HAP-1 (cell line): ENCODE measurements around the gene EFNA1.

Source experiments
- DNase-seq, 2 experiments: peaks; one replicate each; pipeline ENCODE4 v3.0.0-alpha.2; 2016 to 2020; ENCODE audit warnings: low spot score in 2 of 2
- H3K27me3 ChIP-seq: fragments of 250-450 bp; sonication (Bioruptor Pico); 2 replicates; pipeline ENCODE4 v1.5.1; 2020; ENCODE audit warnings: low read depth, mild to moderate bottlenecking, moderate library complexity
- H3K36me3 ChIP-seq: fragments of 250-450 bp; sonication (Bioruptor Pico); replicated peaks from 2 replicates; pipeline ENCODE4 v1.5.1; 2020; ENCODE audit warnings: mild to moderate bottlenecking
- H3K4me1 ChIP-seq: fragments of 250-450 bp; sonication (Bioruptor Pico); 2 replicates; pipeline ENCODE4 v1.5.1; 2020; ENCODE audit warnings: mild to moderate bottlenecking
- H3K4me3 ChIP-seq: fragments of 250-450 bp; sonication (Bioruptor Pico); 2 replicates; pipeline ENCODE4 v1.5.1; 2020; ENCODE audit warnings: mild to moderate bottlenecking, moderate library complexity
- H3K9me3 ChIP-seq: fragments of 250-450 bp; sonication (Bioruptor Pico); 2 replicates; pipeline ENCODE4 v1.5.1; 2020; ENCODE audit warnings: mild to moderate bottlenecking, moderate library complexity
- in situ Hi-C: fragments of 300-500 bp; cut with MboI; formaldehyde crosslinking; loops from 3 replicates; pipeline ENCODE4 v1.14.3; 2020; ENCODE audit warnings: low sequenced_read_pairs, inconsistent platforms, mixed read lengths

EFNA1 gene

DNA sequence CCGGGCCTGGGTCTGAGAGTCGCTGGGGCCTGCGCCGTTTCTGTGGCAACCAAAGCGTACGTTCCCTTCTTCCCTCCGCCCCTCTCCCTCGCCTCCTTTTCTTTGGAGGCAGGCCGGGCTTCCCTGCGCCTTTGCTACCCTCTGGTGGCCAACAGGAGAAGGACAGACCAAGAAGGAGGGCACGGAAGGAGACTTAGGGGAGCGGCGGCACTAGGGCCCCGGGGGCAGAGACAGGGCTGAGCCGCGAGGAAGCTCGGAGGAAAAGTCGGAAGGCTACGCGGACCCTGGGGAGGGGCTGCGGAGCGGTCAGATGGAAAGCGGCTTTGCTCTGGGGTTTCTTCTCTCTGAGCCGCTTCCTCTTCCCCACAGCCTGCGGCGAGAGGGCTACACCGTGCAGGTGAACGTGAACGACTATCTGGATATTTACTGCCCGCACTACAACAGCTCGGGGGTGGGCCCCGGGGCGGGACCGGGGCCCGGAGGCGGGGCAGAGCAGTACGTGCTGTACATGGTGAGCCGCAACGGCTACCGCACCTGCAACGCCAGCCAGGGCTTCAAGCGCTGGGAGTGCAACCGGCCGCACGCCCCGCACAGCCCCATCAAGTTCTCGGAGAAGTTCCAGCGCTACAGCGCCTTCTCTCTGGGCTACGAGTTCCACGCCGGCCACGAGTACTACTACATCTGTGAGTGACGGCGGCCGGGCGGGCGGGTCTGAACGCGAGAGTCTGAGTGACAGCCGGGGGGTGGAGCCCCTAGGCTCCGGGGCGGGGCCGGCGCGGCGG lies 42.8 kb upstream of the EFNA1 start:
- H3K4me3 ChIP-seq: peak overlapping the region; percentile 66
- peak; percentile 94 to 97 for DNase-seq
- no peaks in the 10 kb centered on the region; the same call in 1 of the 2 replicates for H3K36me3 ChIP-seq
- in situ Hi-C loops: loop anchor here (5.0 to 10.0 kb wide), 2 partner anchors 38 to 60 kb away; no protein-coding TSS in a partner anchor
- H3K4me1 ChIP-seq: peaks cover 17% of the 10 kb centered on the region
- no peaks in the 10 kb centered on the region for H3K27me3 ChIP-seq
- no peaks in the 10 kb centered on the region for H3K9me3 ChIP-seq

DNA sequence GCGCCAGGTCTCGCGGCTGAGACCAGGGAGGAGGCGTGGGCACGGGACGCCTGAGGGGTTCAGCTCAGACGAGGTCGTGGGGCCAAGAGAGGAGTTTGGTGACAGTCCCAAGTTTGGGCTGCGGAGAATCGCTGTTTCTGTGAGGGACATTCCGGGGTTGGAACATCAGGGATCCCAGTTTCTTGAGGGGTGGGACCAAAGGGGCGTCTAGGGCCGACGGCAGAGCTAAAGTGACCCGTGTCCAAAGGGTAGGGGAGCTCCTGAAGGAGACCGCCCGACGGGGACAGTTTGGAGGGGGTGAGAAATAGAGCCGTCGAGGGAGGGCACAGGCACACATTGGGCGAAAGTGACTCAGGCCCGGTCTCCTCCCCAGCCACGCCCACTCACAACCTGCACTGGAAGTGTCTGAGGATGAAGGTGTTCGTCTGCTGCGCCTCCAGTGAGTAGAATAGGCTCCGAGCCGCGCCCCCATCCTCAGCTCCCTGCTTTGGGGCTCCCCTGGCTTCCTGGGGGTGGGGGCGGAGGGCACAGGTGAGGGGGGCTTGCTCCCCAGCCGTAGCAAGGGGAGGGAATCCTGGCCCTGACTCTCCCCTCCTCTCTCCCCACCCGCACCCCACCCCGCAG lies 42.1 kb upstream of the EFNA1 start:
- DNase-seq: peak in 1 of 2 experiments; percentile 70
- H3K4me1 ChIP-seq: peaks cover 17% of the 10 kb centered on the region
- no peaks in the 10 kb centered on the region for H3K9me3 ChIP-seq
- H3K4me3 ChIP-seq: peak overlapping the region; percentile 66
- H3K36me3 ChIP-seq: no peaks in the 10 kb centered on the region; the same call in 1 of the 2 replicates
- no peaks in the 10 kb centered on the region for H3K27me3 ChIP-seq
- in situ Hi-C loops: loop anchor here (10.0 kb wide), 1 partner anchor 61 kb away; no protein-coding TSS in a partner anchor

DNA sequence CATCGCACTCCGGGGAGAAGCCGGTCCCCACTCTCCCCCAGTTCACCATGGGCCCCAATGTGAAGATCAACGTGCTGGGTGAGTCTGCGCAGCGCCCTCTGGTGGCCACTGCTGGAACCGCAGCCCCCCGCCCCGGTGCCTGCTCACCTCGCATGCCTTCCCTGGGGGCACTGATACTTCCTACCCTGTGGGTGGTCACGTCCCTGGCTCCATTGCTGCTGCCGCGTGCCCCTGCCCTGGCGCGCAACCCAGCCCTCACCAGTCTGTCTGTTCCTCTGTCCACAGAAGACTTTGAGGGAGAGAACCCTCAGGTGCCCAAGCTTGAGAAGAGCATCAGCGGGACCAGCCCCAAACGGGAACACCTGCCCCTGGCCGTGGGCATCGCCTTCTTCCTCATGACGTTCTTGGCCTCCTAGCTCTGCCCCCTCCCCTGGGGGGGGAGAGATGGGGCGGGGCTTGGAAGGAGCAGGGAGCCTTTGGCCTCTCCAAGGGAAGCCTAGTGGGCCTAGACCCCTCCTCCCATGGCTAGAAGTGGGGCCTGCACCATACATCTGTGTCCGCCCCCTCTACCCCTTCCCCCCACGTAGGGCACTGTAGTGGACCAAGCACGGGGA lies 41.4 kb upstream of the EFNA1 start:
- H3K9me3 ChIP-seq: no peaks in the 10 kb centered on the region
- peak in 1 of 2 experiments; percentile 88 for DNase-seq
- H3K4me3 ChIP-seq: peak overlapping the region; percentile 66
- in situ Hi-C loops: loop anchor here (10.0 kb wide), 1 partner anchor 61 kb away; no protein-coding TSS in a partner anchor
- H3K36me3 ChIP-seq: no peaks in the 10 kb centered on the region; the same call in 1 of the 2 replicates
- H3K27me3 ChIP-seq: no peaks in the 10 kb centered on the region
- H3K4me1 ChIP-seq: peaks cover 15% of the 10 kb centered on the region

DNA sequence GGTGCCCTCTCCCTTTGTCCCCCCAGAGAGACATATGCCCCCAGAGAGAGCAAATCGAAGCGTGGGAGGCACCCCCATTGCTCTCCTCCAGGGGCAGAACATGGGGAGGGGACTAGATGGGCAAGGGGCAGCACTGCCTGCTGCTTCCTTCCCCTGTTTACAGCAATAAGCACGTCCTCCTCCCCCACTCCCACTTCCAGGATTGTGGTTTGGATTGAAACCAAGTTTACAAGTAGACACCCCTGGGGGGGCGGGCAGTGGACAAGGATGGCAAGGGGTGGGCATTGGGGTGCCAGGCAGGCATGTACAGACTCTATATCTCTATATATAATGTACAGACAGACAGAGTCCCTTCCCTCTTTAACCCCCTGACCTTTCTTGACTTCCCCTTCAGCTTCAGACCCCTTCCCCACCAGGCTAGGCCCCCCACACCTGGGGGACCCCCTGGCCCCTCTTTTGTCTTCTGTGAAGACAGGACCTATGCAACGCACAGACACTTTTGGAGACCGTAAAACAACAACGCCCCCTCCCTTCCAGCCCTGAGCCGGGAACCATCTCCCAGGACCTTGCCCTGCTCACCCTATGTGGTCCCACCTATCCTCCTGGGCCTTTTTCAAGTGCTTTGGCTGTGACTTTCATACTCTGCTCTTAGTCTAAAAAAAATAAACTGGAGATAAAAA lies 40.7 kb upstream of the EFNA1 start:
- in situ Hi-C loops: loop anchor here (10.0 kb wide), 1 partner anchor 62 kb away; no protein-coding TSS in a partner anchor
- Histone ChIP-seq H3K27me3 (no peaks in the 10 kb centered on the region), H3K4me3 (no peak overlapping the region), H3K36me3 (no peaks in the 10 kb centered on the region; the same call in 1 of the 2 replicates), H3K4me1 (peaks cover 15% of the 10 kb centered on the region), H3K9me3 (no peaks in the 10 kb centered on the region)
- no peak for DNase-seq

DNA sequence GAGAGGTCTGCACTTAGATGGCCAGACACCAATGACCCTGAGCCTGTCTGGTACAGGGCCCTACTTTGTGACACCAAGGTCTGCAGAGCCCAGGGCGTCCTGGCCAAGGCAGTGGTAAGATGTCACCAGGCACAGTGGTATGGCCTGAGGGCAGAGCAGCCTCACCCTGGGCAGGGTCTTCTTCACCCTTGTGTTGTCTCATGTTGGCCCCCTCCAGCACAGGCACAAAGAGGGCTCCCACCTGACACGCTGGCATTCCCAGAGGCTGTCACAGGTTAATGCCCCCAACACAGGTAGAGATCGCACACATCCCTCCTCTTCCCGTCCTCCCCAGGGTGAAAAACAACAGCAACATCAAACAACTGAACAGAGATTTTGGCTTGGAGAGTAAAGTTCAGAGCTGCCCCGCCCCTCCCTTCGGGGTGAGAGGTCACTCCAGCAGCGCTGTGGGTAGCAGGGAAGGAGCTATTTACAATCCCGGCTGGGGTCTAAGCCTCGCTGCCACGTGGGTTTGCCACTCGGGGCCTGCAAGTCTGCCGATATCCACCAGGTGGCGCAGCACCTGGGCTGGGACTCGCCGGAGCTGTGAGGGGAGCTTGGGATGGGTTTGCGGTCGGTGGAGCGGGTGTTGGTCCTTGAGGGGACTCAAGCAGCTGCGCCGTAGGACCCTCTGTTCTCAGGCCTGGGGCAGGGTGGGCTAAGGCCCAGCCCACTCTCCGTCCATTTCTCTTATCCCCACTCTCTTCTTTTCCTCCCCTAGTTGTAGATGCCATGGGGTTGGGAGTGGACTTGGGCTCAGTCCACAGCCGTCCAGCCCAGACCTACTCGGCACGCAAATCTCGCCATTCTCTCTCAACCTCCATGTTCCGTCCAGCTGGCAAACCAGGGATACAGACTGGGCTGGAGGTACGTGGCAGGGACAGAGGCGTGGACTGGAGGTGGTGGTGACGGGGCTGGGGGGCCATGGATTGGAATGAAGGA lies 36.3 kb upstream of the EFNA1 start:
- in situ Hi-C loops: loop anchor here (5.0 kb wide), 1 partner anchor 76 kb away; no protein-coding TSS in a partner anchor
- Histone ChIP-seq H3K27me3 (peaks cover 4% of the 10 kb centered on the region; the same call in 1 of the 2 replicates), H3K4me3 (no peak overlapping the region), H3K4me1 (peaks cover under 1% of the 10 kb centered on the region), H3K36me3 (no peaks in the 10 kb centered on the region; the same call in 1 of the 2 replicates), H3K9me3 (no peaks in the 10 kb centered on the region)
- peak; percentile 73 to 94 for DNase-seq

DNA sequence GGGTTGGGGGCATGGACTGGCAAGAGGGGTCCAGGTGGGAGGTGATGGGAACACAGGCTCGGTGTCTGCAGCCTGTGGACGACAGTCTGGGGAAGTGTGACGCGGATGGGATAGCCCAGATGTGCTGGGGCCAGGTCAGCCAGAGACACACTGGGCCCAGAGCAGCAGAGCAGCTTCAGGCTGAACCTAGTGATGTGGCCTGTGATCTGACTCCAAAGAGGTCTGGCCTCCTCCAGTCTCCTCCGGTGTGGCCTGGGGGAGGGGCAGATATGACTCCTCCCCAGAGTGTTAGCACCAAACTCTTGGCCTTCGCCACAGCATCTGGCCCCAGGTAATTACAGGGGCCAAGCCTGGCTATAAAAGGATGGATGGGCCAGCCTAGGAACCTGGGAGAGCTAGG lies 35.5 kb upstream of the EFNA1 start:
- DNase-seq: no peak
- in situ Hi-C loops: loop anchor here (5.0 kb wide), 1 partner anchor 75 kb away; no protein-coding TSS in a partner anchor

DNA sequence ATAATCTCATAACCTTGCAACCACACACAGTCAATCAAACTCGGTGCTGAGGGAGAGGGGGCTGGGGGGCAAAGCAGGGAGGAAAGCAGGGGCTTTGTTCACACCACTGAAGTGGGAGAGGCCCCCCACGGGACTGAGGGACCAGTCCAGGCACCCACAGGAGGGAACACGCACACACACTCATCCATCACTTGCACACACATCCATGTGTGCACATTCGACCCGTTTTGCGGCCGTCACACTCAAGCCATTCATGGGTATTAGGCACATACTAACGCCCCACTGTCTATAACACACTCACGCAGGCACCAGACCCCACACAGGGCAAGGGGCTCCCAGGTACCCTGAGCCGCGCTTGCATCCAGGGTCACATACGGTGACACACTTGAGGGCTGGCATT lies 35.0 kb upstream of the EFNA1 start:
- no peaks in the 10 kb centered on the region for H3K36me3 ChIP-seq
- H3K9me3 ChIP-seq: no peaks in the 10 kb centered on the region
- no peaks in the 10 kb centered on the region; the same call in 1 of the 2 replicates for H3K4me1 ChIP-seq
- in situ Hi-C loops: loop anchor here (5.0 kb wide), 1 partner anchor 75 kb away; no protein-coding TSS in a partner anchor
- peaks cover 4% of the 10 kb centered on the region; the same call in 1 of the 2 replicates for H3K27me3 ChIP-seq
- no peak for DNase-seq
- H3K4me3 ChIP-seq: no peak overlapping the region

More for the DNA sequence above, 35.5 kb upstream of the EFNA1 start:
- H3K27me3 ChIP-seq: peaks cover 4% of the 10 kb centered on the region; the same call in 1 of the 2 replicates
- no peaks in the 10 kb centered on the region for H3K36me3 ChIP-seq
- no peaks in the 10 kb centered on the region; the same call in 1 of the 2 replicates for H3K4me1 ChIP-seq
- no peak overlapping the region for H3K4me3 ChIP-seq
- H3K9me3 ChIP-seq: no peaks in the 10 kb centered on the region

DNA sequence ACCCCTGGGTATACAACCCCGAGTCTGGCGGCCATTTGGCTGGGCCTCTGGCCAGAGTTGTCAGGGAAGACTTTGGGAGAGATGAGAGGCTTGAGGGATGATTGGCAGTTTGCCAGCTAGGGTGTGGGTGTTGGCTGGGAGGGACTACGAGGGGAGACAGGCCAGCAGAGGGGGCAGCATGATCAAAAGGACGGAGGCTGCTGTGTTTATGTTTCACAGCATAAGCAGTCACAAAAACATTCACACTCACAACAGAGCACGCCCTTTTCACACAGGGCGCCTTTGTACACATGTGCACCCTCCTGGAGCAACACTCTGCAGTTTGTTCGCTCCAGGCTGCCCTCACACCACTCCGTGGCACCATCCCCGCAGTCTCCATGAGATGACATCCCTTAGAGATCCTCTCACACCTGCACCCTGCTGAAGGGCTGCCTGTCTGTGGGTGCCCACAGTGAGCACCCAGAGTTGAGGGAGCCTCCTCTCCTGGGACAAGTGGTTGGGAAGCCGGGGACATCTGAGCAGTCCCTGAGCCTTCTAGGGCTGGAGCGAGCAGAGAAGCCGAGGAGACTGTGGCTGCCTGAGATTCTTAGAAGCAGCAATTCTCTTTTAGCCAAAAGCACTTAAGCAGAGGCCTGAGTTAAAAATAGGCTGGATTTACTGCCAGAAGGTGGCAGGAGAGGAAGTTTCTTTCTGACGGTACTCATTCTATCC lies 33.6 kb upstream of the EFNA1 start:
- Histone ChIP-seq H3K36me3 (no peaks in the 10 kb centered on the region), H3K9me3 (no peaks in the 10 kb centered on the region), H3K4me1 (no peaks in the 10 kb centered on the region; the same call in 1 of the 2 replicates), H3K27me3 (peaks cover 4% of the 10 kb centered on the region; the same call in 1 of the 2 replicates), H3K4me3 (no peak overlapping the region)
- in situ Hi-C loops: loop anchor here (5.0 kb wide), 1 partner anchor 73 kb away; no protein-coding TSS in a partner anchor
- peak in 1 of 2 experiments; percentile 60 for DNase-seq

DNA sequence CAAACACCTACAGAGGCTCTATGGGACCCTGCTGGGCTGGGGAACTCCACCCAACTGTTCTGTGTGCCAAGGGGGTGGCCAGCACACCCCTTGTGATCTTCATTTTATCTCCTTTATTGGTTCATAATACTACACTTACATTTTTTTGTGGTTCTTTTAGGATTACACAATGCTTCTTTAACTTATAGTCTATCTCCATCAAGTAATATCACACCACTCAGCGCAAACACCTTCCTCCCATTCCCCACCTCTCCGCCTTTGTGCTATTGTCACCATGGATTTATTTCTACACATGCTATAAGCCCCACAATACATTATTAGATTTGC lies 33.1 kb upstream of the EFNA1 start:
- Histone ChIP-seq H3K27me3 (peaks cover 4% of the 10 kb centered on the region; the same call in 1 of the 2 replicates), H3K36me3 (no peaks in the 10 kb centered on the region), H3K4me1 (no peaks in the 10 kb centered on the region; the same call in 1 of the 2 replicates), H3K4me3 (no peak overlapping the region), H3K9me3 (no peaks in the 10 kb centered on the region)
- in situ Hi-C loops: loop anchor here (5.0 kb wide), 1 partner anchor 73 kb away; no protein-coding TSS in a partner anchor
- no peak for DNase-seq

DNA sequence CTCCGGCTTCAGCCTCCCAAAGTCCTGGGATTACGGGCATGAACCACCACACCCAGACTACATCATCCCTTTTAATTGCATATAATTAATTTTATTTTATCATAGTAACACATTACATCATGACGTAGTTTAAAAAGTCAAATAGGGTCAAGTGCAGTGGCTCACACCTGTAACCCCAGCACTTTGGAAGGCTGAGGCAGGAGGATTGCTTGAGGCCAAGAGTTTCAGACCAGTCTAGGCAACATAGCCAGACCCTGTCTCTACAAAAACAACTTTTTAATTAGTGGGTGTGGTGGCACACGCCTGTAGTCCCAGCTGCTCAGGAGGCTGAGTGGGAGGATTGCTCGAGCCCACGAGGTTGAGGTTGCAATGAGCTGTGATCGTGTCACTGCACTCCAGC lies 28.3 kb upstream of the EFNA1 start:
- no peaks in the 10 kb centered on the region for H3K36me3 ChIP-seq
- H3K4me3 ChIP-seq: no peak overlapping the region
- peaks cover 4% of the 10 kb centered on the region; the same call in 1 of the 2 replicates for H3K27me3 ChIP-seq
- DNase-seq: no peak
- no peaks in the 10 kb centered on the region for H3K9me3 ChIP-seq
- no peaks in the 10 kb centered on the region for H3K4me1 ChIP-seq
- in situ Hi-C loops: no loop called here

DNA sequence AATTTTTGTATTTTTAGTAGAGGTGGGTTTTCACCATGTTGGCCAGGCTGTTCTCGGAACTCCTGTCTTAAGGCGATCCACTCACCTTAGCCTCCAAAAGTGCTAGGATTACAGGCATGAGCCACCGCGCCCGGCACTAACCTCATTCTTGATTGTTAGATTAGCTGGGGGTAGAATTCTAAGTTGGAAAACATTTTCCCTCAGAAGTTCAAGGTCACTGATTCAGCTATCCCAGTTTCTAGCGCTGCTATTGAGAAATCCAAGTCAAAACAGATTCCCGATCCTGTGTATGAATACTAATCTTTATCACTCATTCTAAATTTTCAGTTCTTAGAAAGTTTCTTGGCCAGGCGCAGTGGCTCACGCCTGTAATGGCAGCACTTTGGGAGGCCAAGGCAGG lies 24.4 kb upstream of the EFNA1 start:
- Histone ChIP-seq H3K4me3 (no peak overlapping the region), H3K27me3 (no peaks in the 10 kb centered on the region), H3K36me3 (no peaks in the 10 kb centered on the region), H3K4me1 (no peaks in the 10 kb centered on the region), H3K9me3 (no peaks in the 10 kb centered on the region)
- DNase-seq: no peak
- in situ Hi-C loops: no loop called here
